GM19238 (cell line): ENCODE data around the gene TBX15.

Experiments
- DNase-seq: peaks from one replicate; pipeline ENCODE4 v3.0.0; 2011; ENCODE audit warnings: low spot score; ENCODE audit not compliant: insufficient read length

Gene TBX15

GRCh38 chr1:118899340-118899739 is 88.8 kb downstream of the TBX15 start:
- no peak for DNase-seq

GRCh38 chr1:118898712-118899111 is 89.4 kb downstream of the TBX15 start:
- no peak for DNase-seq

GRCh38 chr1:118896416-118896815 is 91.7 kb downstream of the TBX15 start:
- no peak for DNase-seq

- DNase-seq, result no peak
These were observed 93.3 kb downstream of the TBX15 start for GRCh38 chr1:118894836-118895235.

GRCh38 chr1:118890851-118891384 is 97.2 kb downstream of the TBX15 start:
- no peak for DNase-seq

GRCh38 chr1:118884946-118885345 is 103.2 kb downstream of the TBX15 start:
- DNase-seq, result no peak

GRCh38 chr1:118881751-118882150 is 106.4 kb downstream of the TBX15 start:
- DNase-seq, result no peak

- DNase-seq, result no peak
These were observed 109.5 kb downstream of the TBX15 start for GRCh38 chr1:118878661-118879060.

GRCh38 chr1:118877668-118878396 is 110.3 kb downstream of the TBX15 start:
- DNase-seq, result no peak

- no peak for DNase-seq
These were observed 116.5 kb downstream of the TBX15 start for GRCh38 chr1:118871582-118872171.

GRCh38 chr1:118868387-118868786 is 119.8 kb downstream of the TBX15 start:
- DNase-seq, result no peak

GRCh38 chr1:118866330-118866729 is 121.8 kb downstream of the TBX15 start:
- DNase-seq, result no peak

- no peak for DNase-seq
These were observed 124.5 kb downstream of the TBX15 start for GRCh38 chr1:118863688-118864087.

GRCh38 chr1:118862755-118863154 is 125.4 kb downstream of the TBX15 start:
- no peak for DNase-seq

GRCh38 chr1:118861216-118861615 is 126.9 kb downstream of the TBX15 start:
- DNase-seq, result no peak

GRCh38 chr1:118859999-118860398 is 128.1 kb downstream of the TBX15 start:
- DNase-seq, result no peak

- no peak for DNase-seq
These were observed 141.7 kb downstream of the TBX15 start for GRCh38 chr1:118846443-118846842.

GRCh38 chr1:118842452-118843201 is 145.5 kb downstream of the TBX15 start:
- no peak for DNase-seq

GRCh38 chr1:118841521-118841920 is 146.6 kb downstream of the TBX15 start:
- DNase-seq, result no peak
